ENCODE measurements around the gene TMEM183A.

Gene TMEM183A

DNA sequence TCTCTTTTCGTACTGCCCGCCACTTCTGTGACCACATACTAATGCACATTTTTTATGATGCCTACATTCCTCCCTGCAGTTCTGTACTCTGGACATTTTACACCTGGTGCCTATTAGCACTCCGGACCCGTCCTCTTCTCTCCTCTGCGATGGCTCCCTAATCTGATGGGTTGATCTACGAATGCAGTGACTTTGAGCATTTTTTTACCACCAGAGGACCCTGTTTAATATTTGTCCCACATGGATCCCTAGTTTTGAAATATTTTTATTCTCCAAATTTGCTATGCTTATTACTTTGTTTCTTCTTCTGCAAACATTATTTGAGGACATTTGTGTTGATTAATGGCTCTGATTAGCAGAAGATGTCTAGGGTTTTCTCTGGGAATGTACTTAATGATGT is 24.3 kb downstream of the TMEM183A start:
- no peak for DNase-seq (ENCODE audit: low spot score)

DNA sequence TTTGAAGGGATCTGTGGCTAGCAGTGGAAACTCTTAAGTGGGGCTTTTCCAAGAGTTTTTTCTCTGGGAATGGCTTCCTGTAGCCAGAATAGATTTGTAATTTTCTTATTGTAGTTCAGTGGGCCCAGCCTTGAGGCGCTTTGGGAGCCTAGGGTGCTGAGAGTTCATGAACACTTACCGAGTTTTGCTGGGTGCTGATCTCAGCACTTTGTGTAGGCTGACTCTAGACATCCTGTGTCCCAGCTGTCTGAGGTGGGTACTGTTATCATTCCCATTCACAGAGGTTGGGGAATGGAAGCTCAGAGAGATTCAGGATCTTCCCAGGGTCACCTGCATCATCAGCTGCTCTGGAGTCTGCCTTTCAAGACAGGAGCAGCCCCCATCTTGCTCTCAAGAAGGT is 26.1 kb downstream of the TMEM183A start:
- DNase-seq (ENCODE audit: low spot score) = no peak

DNA sequence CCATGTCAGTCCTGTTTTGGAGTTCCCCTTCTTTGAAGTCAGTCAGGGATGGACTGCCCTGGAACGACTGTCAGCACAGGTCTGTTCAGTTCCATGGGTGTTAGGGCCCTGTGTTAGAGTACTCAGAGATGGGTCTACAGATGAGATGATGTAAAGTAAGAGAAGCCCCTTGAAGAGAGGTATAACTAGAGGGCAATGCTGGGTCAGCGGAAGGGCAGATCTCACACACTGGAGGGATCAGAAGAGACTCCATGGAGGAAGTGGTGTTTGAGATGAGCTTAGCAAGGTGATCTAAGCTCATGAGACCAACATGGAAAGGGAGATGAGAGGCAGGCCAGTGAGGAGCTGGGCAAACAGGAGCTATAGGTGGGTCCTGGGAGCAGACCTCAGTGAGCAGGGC is 26.7 kb downstream of the TMEM183A start:
- DNase-seq (ENCODE audit: low spot score) = no peak

DNA sequence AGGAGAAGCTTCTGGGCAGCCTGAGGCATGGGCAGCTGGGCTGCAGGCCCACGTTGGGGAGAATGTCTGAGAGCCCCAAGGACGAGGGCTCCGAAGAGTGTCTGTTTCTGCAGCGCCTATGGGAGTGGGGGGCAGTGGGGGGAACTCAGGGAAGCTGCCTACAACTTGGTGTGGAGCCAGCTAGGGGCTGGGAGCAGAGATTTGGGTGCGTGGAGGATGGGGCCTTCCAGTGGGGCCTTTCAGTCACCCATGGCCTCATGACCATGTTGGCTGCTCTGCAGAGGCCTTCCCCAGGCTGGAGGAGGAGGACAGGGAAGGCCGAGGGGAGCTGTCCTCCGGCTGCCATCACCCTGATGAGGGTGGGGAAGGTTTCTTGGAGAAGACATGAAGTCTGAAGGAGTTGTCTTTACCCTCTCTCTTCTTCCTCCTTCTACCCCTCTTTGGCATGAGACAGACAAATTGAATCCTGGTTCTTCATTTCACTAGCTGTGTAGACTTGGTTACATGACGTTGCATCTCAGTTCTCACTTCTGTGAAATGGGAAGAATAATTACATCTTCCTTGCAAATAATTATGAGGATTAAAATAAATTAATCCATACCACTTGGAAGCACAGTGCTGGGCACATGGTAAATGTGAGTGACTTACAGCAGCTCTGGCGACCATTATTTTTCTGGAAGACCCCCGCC is 27.4 kb downstream of the TMEM183A start:
- no peak for DNase-seq (ENCODE audit: low spot score)

DNA sequence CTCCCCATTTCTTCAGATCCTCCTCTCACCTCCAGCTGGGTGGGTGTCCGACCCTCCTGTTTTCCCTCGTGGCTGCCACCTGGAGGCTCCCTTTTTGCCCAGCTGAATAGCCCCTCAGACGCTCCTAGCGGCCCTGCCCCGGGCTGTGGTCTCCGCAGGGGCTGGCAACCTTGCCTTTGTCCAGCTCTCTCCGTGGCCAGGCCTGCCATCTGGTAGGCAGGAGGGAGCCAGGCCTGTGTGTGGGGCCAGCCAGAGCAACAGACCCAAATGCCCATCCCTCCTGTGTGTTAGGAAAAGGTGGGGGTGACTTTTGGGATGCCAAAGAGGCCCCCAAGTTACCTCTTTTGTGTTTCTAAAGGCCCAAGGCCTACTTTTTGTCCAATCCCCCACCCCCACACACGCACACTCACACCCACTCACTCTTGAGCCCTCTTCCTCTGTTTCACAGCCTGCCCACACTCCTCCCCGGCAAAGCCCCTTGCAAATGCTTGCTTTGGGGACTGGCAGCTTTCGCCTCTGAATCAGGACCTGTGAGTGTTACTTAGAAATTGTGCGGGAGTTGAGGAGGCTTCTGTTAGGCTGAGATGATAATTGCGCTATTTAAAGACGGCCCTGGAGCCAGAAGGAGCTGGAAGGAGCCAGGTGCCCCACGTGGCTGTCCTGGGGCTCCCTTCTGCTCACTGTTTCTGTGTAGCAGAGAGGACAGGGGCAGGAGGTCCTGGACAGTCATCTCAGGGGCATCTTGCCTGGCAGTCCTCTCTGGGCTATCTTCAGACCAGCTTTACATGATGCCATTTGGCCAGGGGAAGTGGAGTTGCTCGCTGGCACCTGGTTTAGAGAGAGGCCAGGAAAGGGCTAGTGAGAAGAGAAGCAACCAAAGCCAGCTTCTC is 28.2 kb downstream of the TMEM183A start:
- no peak for DNase-seq (ENCODE audit: low spot score)

DNA sequence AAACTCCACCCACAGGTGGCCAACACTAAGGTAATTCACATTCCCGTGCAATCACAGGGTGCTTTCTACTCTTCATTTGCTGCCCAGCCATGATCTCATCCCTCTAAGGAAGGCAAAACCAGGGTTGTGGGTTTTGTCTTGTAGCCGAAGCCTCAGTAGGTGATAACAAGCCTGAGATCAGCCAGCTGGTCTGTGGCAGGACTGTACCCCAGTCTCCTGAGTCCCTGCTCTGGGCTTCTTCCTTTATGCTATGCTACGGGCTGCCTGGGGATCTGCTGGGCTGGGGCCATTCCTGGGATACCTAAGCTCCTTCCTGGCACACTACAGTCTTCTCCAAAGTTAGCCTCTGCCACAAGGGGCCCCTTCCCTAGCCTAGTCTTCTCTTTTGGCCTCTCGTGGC is 29.0 kb downstream of the TMEM183A start:
- DNase-seq (ENCODE audit: low spot score) = no peak

DNA sequence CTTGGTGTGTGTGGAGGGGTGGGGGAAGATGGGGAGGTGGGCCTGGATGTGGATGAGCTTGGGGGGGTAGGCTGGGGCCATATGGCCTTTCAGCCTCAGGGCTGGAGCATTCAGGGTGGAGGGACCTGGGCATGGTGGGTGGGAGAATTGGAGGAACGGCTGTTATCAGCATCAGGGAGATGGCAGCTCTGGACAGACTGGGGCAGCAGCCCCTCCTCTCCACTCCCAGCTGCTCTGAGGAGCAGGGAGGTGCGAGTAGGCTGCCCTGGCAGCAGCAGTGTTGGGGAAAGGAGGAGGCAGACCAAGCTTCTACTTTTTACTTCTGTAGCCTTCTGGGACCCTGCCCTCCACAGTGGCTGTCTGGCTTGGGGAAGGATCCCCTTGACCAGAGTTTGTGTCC is 29.4 kb downstream of the TMEM183A start:
- no peak for DNase-seq (ENCODE audit: low spot score)

DNA sequence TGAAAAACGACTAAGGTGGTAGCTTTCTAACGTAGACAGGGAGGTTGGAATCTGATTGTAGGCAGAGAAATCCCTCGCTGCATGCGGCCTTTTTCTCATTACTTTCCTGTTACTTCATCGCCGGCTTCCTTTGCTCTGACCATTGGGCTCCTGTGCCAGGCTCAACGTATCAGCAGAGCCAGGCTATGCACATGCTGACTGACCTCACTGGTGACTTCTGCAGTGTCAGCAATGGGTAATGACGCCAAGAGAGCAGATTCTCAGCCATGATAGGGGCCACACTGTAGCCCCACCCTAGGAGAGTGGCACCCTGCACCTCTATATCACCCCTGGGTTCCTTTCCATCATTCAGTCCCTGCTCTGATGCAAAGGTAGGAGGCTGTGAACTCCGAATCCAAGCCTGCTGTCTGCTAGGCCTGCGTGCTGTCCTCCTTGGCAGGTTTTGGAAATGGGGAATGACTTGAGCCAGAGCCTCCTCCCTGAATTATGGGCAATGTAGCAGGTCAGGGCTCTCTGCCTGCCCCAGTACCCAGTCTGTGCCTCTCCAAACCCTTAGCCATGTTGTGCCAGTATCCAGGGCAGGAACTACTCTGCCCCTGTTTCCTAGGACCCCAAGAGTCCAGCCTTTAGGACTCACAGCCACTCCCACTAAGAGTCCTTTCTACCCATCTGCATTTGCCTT is 30.5 kb downstream of the TMEM183A start:
- no peak for DNase-seq (ENCODE audit: low spot score)

DNA sequence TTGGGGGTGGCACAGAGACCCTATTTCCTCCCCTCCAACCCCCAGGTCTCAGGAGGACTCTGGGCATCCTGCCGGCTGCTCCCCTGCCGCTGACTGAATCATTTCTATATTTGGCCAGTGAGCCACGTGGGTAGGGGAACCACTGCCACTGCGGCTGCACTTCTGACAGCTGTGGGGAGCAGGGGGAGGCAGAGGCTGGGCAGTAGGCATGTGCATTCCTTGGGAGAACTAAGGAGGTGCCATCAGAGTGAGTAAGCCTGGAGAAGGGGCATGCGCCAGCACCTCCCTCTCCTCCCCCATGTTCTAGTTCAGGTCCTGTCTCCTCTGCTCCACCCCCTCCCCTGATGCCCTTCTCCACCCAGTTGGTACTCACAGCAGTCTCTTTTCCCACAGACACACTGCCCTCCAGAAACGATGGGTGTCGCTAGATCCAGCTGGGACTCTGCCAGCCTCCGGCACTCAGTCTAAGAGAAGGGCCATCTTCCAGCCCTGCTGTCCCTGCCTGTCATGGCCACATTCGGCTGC is 31.1 kb downstream of the TMEM183A start:
- no peak for DNase-seq (ENCODE audit: low spot score)

DNA sequence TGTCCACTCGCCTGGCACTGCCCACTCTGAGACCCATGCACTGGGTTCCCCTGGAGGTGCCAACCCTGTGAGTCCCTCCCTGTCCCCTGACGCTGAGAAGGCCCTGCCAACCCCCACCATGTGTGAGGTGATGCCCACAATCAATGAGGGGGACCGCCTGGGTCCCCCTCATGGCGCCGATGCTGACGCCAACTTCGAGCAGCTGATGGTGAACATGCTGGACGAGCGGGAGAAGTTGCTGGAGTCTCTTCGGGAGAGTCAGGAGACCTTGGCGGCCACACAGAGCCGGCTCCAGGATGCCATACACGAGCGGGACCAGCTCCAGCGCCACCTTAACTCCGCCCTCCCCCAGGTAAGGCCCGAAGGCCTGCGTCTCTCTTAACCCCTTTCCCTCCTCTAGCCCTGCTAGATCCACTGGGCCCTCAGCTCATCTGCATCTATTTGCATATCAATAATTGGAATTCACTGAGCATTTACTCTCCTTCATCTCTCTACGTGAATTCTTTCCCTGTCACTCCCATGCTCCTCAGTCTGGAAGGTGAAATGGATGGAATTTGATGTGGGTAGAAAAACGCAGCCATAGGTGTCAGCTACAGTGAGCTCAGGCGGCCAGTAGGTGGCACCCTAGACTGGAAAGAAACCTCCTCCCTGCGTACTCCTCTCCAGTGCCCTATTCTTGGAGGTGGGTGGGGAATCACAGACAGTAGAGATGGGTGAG is 31.9 kb downstream of the TMEM183A start:
- DNase-seq (ENCODE audit: low spot score) = peak; percentile 50

DNA sequence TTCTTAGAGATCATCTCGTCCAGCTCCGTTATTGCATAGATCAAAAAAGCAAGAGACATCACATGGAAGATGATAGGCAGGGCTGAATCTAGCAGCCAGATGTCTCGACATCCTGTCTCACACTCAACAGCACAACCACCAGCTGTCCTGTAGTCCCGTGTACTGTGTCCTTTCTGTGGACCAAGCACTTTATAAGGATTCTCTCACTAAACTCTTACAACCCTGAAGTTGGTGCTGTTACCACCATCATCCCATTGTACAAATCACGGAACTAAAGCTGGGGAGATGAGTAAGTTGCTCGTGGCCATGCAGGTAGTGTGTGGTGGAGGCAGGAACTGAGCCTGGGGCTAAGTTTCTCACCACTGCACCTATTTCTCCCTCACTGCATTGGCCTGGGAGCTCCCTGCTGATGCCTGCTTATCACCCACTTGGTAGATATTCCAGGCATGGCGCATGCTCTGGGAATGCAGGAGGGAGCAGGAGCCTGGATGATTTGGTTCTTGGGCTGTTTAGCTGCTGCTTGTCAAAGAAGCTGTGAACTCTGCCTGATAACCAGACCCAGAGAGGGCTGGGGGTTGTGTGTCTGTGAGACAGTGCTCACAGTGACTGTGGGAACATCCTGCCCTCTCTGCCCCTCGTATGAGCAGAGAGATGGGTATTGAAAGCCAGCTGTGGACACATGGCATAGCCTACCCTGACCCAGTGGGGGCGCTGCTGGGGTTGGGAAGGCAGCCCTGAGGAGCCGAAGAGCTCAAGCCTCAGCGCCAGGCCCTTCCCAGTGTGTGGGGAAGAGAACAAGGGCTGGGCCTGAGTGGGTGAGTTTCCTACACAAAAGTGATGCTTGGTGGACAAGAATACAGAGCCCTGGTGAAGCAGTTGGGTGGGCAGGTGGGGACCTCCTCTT is 32.7 kb downstream of the TMEM183A start:
- DNase-seq (ENCODE audit: low spot score) = no peak

DNA sequence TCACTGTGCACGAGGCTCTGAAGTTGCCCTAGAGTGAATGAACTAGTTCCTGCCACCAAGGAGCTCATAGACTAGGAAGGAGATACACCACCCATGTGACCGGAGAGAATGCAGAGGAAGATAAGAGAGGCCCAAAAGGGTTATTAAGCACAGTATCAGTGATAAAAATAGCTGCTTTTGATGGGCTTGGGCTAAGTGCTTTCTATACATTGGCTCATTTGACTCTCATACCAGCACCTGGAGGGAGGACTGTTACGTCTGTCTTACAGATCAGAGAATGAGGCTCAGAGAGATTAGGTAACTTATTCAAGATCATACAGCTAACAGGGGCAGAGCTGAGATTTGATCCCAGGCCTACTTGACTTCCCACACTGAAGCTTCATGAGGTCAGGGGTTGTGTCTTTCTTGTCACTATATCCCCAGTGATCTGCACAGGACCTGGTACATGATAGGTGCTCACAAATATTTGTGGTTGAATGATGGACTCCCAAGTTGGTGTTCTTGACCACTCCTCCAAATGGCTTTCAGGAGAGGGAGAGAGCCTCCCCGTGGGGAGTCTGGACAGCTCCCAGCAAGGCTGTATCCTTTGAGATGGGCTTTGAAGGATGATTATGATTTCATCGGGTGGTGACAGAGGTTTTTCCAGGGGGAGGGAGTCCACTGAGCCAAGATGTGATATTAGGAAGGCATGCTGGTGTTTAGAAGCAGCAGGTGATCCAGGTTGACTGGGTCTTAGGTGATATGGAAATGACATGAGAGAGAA is 33.5 kb downstream of the TMEM183A start:
- no peak for DNase-seq (ENCODE audit: low spot score)

DNA sequence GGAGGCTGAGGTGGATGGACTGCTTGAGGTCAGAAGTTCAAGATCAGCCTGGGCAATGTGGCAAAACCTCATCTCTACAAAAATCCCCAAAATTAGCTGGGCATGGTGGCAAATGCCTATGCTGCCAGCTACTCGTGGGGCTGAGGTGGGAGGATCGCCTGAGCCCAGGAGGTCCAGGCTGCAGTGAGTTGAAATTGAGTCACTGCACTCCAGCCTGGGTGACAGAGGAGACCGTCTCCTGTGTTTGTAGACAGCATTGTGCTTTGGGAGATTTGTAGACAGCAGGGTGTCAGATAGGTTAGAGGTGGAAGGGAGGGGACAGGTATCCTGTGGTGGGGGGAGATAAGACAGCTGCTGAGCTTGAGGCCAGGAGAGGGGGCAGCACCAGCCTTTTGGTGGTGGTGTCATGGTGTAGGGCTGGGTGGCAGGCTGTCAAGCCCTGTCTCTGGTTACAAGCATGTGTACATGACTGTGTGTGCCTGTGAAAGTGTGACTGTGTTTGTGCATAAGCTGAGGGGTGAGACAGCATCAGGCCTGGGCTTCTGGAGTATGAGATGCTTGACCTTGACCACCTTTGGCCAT is 34.3 kb downstream of the TMEM183A start:
- no peak for DNase-seq (ENCODE audit: low spot score)

DNA sequence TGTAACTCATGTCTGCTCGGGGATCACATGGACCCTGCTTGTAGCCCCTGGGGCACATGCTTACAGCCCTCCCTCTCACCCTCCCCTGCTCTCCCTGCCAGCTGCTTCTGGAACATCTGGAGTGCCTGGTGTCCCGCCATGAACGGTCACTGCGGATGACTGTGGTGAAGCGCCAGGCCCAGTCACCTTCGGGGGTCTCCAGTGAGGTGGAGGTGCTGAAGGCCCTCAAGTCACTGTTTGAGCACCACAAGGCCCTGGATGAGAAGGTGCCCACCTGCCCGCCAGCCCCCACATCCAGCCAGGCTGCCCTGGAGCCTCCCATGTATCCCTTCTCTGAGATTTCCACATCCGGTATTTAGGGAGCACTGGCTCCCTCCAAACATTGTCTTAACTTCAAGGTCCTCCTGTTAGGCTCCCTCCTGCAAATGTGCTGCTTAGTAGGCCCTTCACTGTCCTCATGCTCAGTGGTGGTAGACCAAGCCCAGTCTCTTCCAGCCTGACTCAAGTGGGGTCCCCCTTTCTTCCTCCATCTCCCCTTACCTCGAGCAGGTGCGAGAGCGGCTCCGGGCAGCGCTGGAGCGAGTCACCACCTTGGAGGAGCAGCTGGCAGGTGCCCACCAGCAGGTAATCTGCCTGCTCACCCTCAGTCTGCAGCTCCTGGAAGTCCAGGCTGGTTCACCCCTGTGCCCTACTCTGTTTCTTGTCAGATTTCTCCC is 36.8 kb downstream of the TMEM183A start:
- DNase-seq (ENCODE audit: low spot score) = no peak

DNA sequence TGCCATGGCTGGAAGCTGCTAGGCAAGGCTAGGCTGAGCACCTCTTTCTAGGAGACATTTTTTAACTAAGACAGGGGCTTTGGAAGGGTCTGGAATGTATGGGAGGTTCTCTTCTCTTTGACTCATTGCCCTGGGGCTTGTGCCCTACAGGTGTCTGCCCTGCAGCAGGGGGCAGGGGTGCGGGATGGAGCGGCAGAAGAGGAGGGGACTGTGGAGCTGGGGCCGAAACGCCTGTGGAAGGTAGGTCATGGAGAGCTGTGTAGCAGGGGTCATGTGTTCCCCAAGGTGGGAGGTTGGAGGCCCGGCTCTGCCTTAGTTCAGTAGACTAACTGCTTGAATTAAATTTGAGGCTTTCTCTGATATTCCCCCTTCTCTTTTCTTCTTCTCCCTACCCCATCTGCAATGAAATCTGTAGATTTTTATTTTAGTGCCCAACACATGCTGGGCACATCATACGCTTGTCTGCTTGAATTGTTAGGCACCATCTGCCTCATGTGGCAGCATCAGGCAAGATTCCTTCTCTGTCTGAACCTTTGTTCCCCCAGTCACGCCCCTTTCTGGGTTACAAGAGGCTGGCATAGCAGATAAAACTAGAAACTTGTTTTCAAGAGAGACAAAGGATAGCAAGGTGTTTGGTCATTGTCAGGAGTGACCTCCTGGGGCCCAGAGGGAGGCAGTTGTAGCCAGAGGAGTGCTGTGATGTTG is 37.5 kb downstream of the TMEM183A start:
- DNase-seq (ENCODE audit: low spot score) = no peak

DNA sequence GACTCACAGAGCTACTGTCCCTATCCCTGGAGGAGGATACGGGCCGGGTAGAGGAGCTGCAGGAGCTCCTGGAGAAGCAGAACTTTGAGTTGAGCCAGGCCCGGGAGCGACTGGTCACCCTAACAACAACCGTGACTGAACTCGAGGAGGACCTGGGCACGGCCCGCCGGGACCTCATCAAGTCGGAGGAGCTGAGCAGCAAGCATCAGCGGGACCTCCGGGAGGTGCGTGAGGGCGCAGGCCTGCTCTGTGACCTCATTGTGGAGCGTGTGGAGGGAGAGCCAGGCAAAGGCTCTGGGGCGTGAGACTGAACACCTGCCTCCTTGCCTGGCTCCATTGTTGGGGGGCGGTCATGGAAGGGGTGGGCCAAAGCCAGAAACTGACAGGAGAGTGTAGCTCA is 38.2 kb downstream of the TMEM183A start:
- DNase-seq (ENCODE audit: low spot score) = no peak

DNA sequence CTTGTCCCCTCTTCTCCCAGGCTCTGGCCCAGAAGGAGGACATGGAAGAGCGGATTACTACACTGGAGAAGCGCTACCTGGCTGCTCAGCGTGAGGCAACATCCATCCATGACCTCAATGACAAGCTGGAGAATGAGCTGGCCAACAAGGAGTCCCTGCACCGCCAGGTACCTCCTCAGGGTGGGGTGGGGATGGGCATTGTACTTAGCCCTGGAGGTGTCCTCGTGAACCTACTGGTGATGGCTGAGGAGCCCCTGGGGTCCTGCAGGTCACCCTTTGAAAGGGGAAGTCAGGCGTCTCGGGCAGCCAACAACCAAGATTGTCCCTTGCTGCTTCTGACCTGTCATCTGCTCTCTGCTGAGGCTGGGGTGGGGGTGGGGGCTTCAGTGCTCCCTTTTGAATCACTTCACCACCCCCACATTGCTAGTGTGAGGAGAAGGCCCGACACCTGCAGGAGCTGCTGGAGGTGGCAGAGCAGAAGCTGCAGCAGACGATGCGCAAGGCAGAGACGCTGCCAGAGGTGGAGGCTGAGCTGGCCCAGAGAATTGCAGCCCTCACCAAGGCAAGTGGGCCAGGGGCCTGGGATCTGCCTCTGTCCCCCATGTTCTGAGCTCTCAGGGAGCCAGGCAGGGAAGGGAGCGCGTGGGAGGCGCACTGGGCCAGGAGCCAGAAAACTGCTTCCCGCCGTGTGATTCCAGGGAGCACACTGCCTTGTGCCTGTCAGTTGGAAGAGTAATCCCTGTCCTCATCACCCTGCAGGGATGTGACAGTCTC is 38.8 kb downstream of the TMEM183A start:
- DNase-seq (ENCODE audit: low spot score) = no peak

All from CD4-positive, alpha-beta T cell treated with Interleukin-6 at 100 ng/mL for 8 hours (primary cell).